ENCODE results near the gene SLC35F4.

- TF ChIP-seq REST (IDR thresholded peaks at IDR 0.05; ENCODE audit: insufficient read depth in 1 of 2, low read depth in 2 of 2, low read length in 2 of 2) (no peak), POLR2AphosphoS5 (IDR thresholded peaks at IDR 0.05; ENCODE audit: low read depth, low read length) (no peak), SIN3A (IDR thresholded peaks at IDR 0.05; ENCODE audit: borderline replicate concordance, insufficient read depth, low read length) (no peak), TAF1 (IDR thresholded peaks at IDR 0.05; ENCODE audit: borderline replicate concordance, insufficient read depth, low read length) (no peak), FOXP2 (optimal IDR thresholded peaks at IDR 0.05; ENCODE audit: borderline replicate concordance, extremely low read depth, extremely low read length, insufficient read depth) (no peak)
These were observed 28.6 kb downstream of the SLC35F4 start for GRCh38 chr14:57837267-57837666.

Measured in PFSK-1 (cell line).